Cardiac muscle cell (in vitro differentiated cells and primary cell): ENCODE measurements around the gene SPRING1. TPM values are rescaled to one million over a fixed set of nuclear protein-coding genes. Genes with fewer than 3 reads are reported as not detected.

Source experiments
- DNase-seq, 2 donors: peaks; one replicate each; pipeline versions ENCODE4 v3.0.0 to v3.0.0-alpha.2; 2010 to 2017; ENCODE audit warnings: low read depth in 1 of 2, low spot score in 1 of 2
- H3K27ac ChIP-seq: fragments of 200-600 bp; sonication (generic); 2 replicates; pipeline ENCODE4 v1.5.1; 2016
- H3K27me3 ChIP-seq: fragments of 200-600 bp; sonication (generic); 2 replicates; pipeline ENCODE4 v1.6.0; 2016; ENCODE audit warnings: control low read depth
- H3K36me3 ChIP-seq: fragments of 200-600 bp; sonication (generic); 2 replicates; pipeline ENCODE4 v1.5.1; 2016; ENCODE audit warnings: control low read depth
- H3K4me1 ChIP-seq: fragments of 200-600 bp; sonication (generic); 2 replicates; pipeline ENCODE4 v1.8.1; 2017; ENCODE audit warnings: low read depth, mild to moderate bottlenecking, mixed run types
- H3K4me3 ChIP-seq: fragments of 200-600 bp; sonication (generic); 2 replicates; pipeline ENCODE4 v1.5.1; 2016; ENCODE audit warnings: mild to moderate bottlenecking
- H3K9me3 ChIP-seq: fragments of 200-600 bp; sonication (generic); 2 replicates; pipeline ENCODE4 v1.5.1; 2017; ENCODE audit warnings: low read depth, mild to moderate bottlenecking, control low read depth
- polyA plus RNA-seq: library from polyadenylated mRNA; unstranded; fragments of >200 nt; fragmentation: Nextera tagmentation; extraction: Ambion mirVana; gene quantifications from 2 replicates; pipeline ENCODE4 v1.2.1, GENCODE V29; 2016
- total RNA-seq: library from RNA; depleted of rRNA; stranded (reverse); fragments of >200 nt; gene quantifications from 2 replicates; pipeline ENCODE4 v1.2.3, GENCODE V29; 2016
- TF ChIP-seq, protein P1 (sequence below): IDR thresholded peaks from 2 replicates; pipeline ENCODE4 v1.5.1; 2012; ENCODE audit warnings: low read depth, mild to moderate bottlenecking, low read length

SPRING1 gene
- total and polyA plus RNA-seq, 2 experiments from 2014 or later, result 14.2 to 23.5 TPM

DNA sequence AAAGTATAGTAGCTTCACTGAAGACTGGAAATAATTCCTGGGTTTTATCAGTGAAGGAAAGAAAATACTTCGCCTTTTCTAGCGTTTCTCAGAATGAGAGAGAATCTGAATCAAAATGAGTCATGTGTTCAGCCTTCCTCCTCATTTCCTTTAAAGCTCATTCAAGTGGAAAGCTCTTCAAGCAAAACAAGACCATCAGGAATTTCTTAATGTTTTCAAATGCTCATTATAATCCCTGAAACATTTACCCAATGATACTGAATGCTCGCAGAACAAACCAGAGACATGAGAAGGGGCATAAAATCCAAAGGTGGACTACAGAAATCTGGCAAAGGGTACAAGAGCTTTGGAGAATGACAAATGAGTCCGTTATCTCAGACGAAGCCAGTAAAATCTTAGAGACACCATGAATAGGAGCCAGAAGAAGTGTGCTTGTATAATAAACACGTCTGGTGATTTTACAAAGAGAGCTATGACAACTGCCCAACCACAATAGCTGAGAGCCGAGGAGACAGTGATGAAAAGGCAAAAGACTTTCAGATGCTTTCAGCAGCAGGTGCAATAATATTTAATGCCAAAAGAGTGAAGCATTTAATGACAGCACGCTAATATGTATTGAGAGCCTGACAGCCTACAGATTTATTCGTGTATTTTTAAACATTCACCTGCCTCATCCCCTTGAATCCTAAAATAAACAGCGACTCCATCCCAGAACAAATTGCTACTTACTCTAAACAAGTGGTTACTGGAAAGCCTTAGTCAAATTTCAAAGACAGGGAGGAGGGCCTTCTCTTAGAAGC lies 19.0 kb downstream of the SPRING1 start:
- TF ChIP-seq, protein P1, sequence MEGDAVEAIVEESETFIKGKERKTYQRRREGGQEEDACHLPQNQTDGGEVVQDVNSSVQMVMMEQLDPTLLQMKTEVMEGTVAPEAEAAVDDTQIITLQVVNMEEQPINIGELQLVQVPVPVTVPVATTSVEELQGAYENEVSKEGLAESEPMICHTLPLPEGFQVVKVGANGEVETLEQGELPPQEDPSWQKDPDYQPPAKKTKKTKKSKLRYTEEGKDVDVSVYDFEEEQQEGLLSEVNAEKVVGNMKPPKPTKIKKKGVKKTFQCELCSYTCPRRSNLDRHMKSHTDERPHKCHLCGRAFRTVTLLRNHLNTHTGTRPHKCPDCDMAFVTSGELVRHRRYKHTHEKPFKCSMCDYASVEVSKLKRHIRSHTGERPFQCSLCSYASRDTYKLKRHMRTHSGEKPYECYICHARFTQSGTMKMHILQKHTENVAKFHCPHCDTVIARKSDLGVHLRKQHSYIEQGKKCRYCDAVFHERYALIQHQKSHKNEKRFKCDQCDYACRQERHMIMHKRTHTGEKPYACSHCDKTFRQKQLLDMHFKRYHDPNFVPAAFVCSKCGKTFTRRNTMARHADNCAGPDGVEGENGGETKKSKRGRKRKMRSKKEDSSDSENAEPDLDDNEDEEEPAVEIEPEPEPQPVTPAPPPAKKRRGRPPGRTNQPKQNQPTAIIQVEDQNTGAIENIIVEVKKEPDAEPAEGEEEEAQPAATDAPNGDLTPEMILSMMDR, result no peak
- no peaks in the 10 kb centered on the region for H3K9me3 ChIP-seq
- DNase-seq, result peak in 1 of 2 donors; percentile 42
- H3K4me3 ChIP-seq, result no peak overlapping the region
- peaks cover 19% of the 10 kb centered on the region for H3K4me1 ChIP-seq
- peaks cover 7% of the 10 kb centered on the region for H3K36me3 ChIP-seq
- H3K27ac ChIP-seq, result peak overlapping the region; percentile 14
- H3K27me3 ChIP-seq, result no peaks in the 10 kb centered on the region

DNA sequence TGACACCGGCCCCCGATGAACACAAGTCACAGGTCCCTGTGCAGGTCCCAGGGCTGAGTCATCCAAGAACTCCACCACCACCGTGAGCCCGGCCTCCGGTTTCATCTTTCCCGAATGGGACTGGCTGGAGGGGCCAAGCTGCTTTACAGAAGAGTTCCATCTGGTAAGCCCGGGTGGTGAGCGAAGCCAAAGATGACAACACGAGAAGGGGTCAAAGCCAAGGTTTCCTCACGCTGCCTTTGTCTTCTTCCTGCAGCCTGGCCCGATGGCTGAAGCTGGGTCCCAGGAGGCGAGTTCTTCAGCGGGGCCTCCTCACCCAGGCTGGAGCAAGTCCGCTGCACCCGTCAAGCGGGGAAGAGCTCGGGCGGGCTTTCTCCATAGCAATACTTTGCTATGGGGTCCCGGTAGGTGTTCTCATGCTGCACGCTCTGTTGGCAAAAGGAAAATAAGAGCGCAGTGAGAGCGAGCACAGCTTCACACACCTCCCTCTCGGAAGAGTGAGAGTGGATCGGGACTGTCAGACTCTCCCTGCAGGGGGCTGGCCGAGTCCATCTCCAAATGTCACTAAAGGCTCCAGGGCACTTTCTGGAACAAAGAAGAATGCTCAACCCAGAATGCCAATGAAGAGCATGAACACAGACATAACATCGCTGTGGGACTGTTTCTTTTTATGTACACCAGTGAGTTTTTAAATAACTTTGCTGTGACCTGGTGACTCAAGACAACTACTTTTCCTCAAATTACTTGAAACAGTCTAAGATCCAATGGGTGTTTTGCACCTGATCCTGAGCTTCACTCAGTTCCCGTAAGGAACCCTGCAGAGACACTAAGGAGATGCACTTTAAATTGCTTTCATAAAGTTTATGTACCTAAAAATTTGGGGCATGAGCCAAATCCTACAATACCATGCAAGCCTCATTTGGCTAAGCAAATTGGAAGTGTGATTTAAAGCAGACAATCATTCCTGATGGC lies 20.1 kb downstream of the SPRING1 start:
- Histone ChIP-seq H3K4me1 (peaks cover 19% of the 10 kb centered on the region), H3K27me3 (no peaks in the 10 kb centered on the region), H3K4me3 (no peak overlapping the region), H3K36me3 (peaks cover 4% of the 10 kb centered on the region), H3K9me3 (no peaks in the 10 kb centered on the region), H3K27ac (no peak overlapping the region)
- TF ChIP-seq, protein P1, result peak; percentile 2
- DNase-seq, result peak in 1 of 2 donors; percentile 80

DNA sequence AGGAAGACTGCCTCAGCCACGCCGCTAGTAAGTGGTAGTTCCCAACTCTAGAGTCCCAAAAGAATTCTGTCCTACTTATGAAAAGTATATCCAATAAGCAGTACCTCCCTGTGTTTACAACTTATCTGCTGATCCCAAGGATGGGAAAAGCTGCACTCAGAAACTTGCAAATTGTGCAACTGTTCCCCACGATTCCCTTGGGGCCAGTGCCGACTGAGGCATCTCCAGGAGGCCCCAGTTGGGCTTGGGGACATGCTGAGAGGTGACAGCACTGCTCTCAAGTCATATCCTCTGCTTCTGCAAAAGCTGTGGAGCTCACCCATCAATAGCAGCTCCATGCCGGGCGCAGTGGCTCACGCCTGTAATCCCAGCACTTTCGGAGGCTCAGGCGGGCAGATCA lies 23.7 kb downstream of the SPRING1 start:
- H3K4me3 ChIP-seq, result no peak overlapping the region
- TF ChIP-seq, protein P1, result no peak
- H3K4me1 ChIP-seq, result peaks cover 10% of the 10 kb centered on the region
- no peaks in the 10 kb centered on the region for H3K9me3 ChIP-seq
- no peak for DNase-seq
- H3K36me3 ChIP-seq, result peaks cover 4% of the 10 kb centered on the region
- H3K27ac ChIP-seq, result no peak overlapping the region
- peaks cover 10% of the 10 kb centered on the region for H3K27me3 ChIP-seq

DNA sequence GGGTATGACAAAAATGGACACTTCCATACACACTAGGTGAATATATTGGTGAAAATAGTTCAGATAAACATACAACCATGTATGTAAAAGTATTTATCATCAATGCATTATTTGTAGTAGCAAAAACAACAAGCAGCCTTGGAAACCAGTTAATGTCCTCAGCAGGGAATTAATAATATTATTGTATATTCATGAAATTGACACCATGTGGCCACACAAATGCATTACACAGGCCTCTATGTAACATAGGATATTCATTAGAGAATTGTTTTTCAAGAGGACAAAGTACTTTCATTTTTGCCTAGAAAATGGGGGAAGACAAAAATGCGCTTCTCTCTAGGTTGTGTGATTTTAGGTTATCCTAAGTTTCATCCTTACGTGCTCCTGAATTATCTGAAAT lies 24.3 kb downstream of the SPRING1 start:
- TF ChIP-seq, protein P1, result no peak
- peaks cover 14% of the 10 kb centered on the region for H3K27me3 ChIP-seq
- no peaks in the 10 kb centered on the region for H3K9me3 ChIP-seq
- peaks cover 3% of the 10 kb centered on the region for H3K4me1 ChIP-seq
- no peak overlapping the region for H3K4me3 ChIP-seq
- H3K36me3 ChIP-seq, result peaks cover 4% of the 10 kb centered on the region
- DNase-seq, result no peak
- H3K27ac ChIP-seq, result no peak overlapping the region

DNA sequence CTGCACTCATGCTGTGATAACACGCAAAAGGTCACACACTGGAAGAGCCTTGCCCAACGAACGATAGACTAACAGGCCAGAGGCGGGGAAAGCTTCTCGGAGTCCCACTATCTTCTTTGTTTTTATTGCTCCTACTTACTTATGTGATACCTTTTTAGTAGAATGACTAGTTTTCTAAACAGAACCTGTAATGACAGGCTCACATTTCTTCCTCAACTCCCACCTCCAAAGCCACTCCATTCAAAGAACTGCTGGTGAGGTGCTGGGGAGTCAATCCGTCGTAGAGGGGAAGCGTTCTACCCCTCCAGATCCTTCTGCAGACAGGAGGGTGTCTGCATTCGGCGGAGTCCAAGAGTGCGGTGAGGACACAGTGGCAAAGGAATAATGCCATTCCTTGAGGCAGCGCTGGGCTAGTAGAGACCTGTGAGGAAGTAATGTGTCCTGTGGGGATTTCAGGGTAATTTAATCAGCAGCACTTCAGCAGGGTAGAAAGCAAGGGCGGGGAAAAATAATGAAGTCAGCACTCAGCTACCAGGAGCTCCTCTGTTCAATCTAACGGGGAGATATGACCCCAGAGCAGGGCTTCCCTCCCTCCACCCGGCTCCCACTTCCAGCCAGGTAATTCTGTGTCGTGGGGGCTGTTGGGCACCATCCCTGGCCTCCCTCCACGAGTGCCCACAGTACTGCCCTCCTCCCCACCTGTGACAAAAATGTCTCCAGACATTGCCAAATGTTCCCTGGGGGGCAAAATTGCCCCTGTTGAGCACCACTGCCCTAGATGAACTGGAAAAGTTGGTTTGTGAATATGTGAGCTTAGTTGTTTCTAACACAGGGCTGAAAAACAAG lies 25.2 kb downstream of the SPRING1 start:
- Histone ChIP-seq H3K4me3 (no peak overlapping the region), H3K36me3 (peaks cover 4% of the 10 kb centered on the region), H3K27me3 (peaks cover 23% of the 10 kb centered on the region), H3K9me3 (no peaks in the 10 kb centered on the region), H3K4me1 (no peaks in the 10 kb centered on the region), H3K27ac (no peak overlapping the region)
- TF ChIP-seq, protein P1, result no peak
- no peak for DNase-seq
